HepG2 (cell line): Measurements from ENCODE around the gene SMARCC1. TPM values are rescaled to one million over a fixed set of nuclear protein-coding genes. Genes with fewer than 3 reads are reported as not detected.
A peak's percentile ranks its signal among the peaks of the same experiment; 100 is the strongest.

Experiments
- CEBPZ ChIP-seq: IDR thresholded peaks from 2 replicates; pipeline ENCODE4 v1.6.1; 2012; ENCODE audit warnings: low read length, improper control_type of control experiment
- DMTF1 ChIP-seq: sonication (generic); formaldehyde crosslinking; IDR thresholded peaks from 2 replicates; pipeline ENCODE4 v1.4.0; 2020; ENCODE audit warnings: mild to moderate bottlenecking, missing genetic modification reagents
- GATA4 ChIP-seq: sonication (generic); IDR thresholded peaks from 2 replicates; pipeline ENCODE4 v1.6.1; 2016; ENCODE audit warnings: antibody characterized with exemption, low read depth, borderline replicate concordance
- GMEB2 ChIP-seq: IDR thresholded peaks from 2 replicates; pipeline ENCODE4 v1.6.1; 2016; ENCODE audit warnings: missing biosample characterization, missing genetic modification reagents, low read depth
- GTF2F1 ChIP-seq: fragments of 150-350 bp; IDR thresholded peaks from 2 replicates; pipeline ENCODE4 v1.6.1; 2014; ENCODE audit warnings: low read length
- HNRNPL ChIP-seq: fragments of 200-400 bp; formaldehyde crosslinking; IDR thresholded peaks from 2 replicates; pipeline ENCODE4 v1.6.1; 2017; ENCODE audit warnings: mild to moderate bottlenecking, low read depth, low read length
- HOXA5 ChIP-seq: sonication (generic); formaldehyde crosslinking; IDR thresholded peaks from 2 replicates; pipeline ENCODE4 v1.4.0; 2020; ENCODE audit warnings: missing genetic modification reagents
- IKZF1 ChIP-seq: fragments of 450-650 bp; IDR thresholded peaks from 2 replicates; pipeline ENCODE4 v1.7.1; 2016
- JUN ChIP-seq: sonication (generic); formaldehyde crosslinking; IDR thresholded peaks from 2 replicates; pipeline ENCODE4 v1.4.0; 2020; ENCODE audit warnings: mild to moderate bottlenecking, missing genetic modification reagents
- KLF13 ChIP-seq: sonication (generic); formaldehyde crosslinking; IDR thresholded peaks from 2 replicates; pipeline ENCODE4 v1.4.0; 2020; ENCODE audit warnings: mild to moderate bottlenecking, missing genetic modification reagents
- MZF1 ChIP-seq: sonication (generic); formaldehyde crosslinking; IDR thresholded peaks from 2 replicates; pipeline ENCODE4 v1.8.1; 2023; ENCODE audit warnings: mild to moderate bottlenecking, missing genetic modification reagents, borderline replicate concordance
- NFIB ChIP-seq: sonication (generic); formaldehyde crosslinking; IDR thresholded peaks from 2 replicates; pipeline ENCODE4 v1.9.0; 2021; ENCODE audit warnings: missing genetic modification reagents, mild to moderate bottlenecking, borderline replicate concordance
- PLRG1 ChIP-seq: fragments of 450-650 bp; conservative IDR thresholded peaks from 2 replicates; pipeline ENCODE4 v1.6.1; 2016
- PTBP1 ChIP-seq: fragments of 200-400 bp; formaldehyde crosslinking; IDR thresholded peaks from 2 replicates; pipeline ENCODE4 v1.6.1; 2018; ENCODE audit warnings: low read length, low read depth; ENCODE audit not compliant: poor library complexity, severe bottlenecking
- RXRA ChIP-seq: sonication (generic); formaldehyde crosslinking; IDR thresholded peaks from 2 replicates; pipeline ENCODE4 v1.5.1; 2020; ENCODE audit warnings: missing genetic modification reagents
- SOX6 ChIP-seq, 2 experiments: fragments of 450-650 bp in 1 of 2; sonication (generic) in 1 of 2; formaldehyde crosslinking in 1 of 2; IDR thresholded peaks; 2 replicates each; pipeline versions ENCODE4 v1.4.0 to v1.6.1; 2017 to 2020; ENCODE audit warnings: antibody characterized with exemption in 1 of 2, mild to moderate bottlenecking in 1 of 2, missing genetic modification reagents in 1 of 2
- YY1 ChIP-seq: IDR thresholded peaks from 2 replicates; pipeline ENCODE4 v1.6.1; 2011; ENCODE audit warnings: low read length, low read depth, moderate library complexity, mild to moderate bottlenecking; ENCODE audit not compliant: insufficient read depth, insufficient replicate concordance
- ZFP1 ChIP-seq: IDR thresholded peaks from 2 replicates; pipeline ENCODE4 v1.6.1; 2016
- ZNF441 ChIP-seq: sonication (generic); formaldehyde crosslinking; IDR thresholded peaks from 2 replicates; pipeline ENCODE4 v1.7.0; 2021; ENCODE audit warnings: missing genetic modification reagents, borderline replicate concordance
- ZNF567 ChIP-seq: sonication (generic); formaldehyde crosslinking; IDR thresholded peaks from 2 replicates; pipeline ENCODE4 v1.8.1; 2023; ENCODE audit warnings: mild to moderate bottlenecking, missing genetic modification reagents, borderline replicate concordance
- ZNF597 ChIP-seq: sonication (generic); formaldehyde crosslinking; IDR thresholded peaks from 2 replicates; pipeline ENCODE4 v1.5.0; 2020; ENCODE audit warnings: missing genetic modification reagents
- ZNF713 ChIP-seq: sonication (generic); formaldehyde crosslinking; IDR thresholded peaks from 2 replicates; pipeline ENCODE4 v1.4.0; 2020; ENCODE audit warnings: mild to moderate bottlenecking, missing genetic modification reagents
- ZNF777 ChIP-seq: sonication (generic); formaldehyde crosslinking; IDR thresholded peaks from 2 replicates; pipeline ENCODE4 v1.4.0; 2020; ENCODE audit warnings: missing genetic modification reagents
- ZNF850 ChIP-seq: sonication (generic); formaldehyde crosslinking; conservative IDR thresholded peaks from 2 replicates; pipeline ENCODE4 v1.9.0; 2021; ENCODE audit warnings: mild to moderate bottlenecking, missing genetic modification reagents
- polyA plus RNA-seq, 8 experiments: library from polyadenylated mRNA; depleted of rRNA in 3 of 8; stranded (reverse) in 7 of 8; unstranded in 1 of 8; fragments of >200 nt; fragmentation: Illumina TruSeq in 4 of 8; extraction: Trizol in 4 of 8; gene quantifications; 2 replicates each; pipeline versions ENCODE4 v1.2.1 to v1.2.3, GENCODE V29; 2011 to 2016; ENCODE audit warnings: low read depth in 4 of 8, missing spikeins in 1 of 8, mixed read lengths in 1 of 8; ENCODE audit not compliant: insufficient read depth in 1 of 8
- total RNA-seq, 5 experiments: library from RNA; depleted of rRNA; stranded (reverse); fragments of >200 nt; fragmentation: Illumina TruSeq; extraction: Trizol; gene quantifications; 2 replicates each; pipeline ENCODE4 v1.2.3, GENCODE V29; 2016; ENCODE audit warnings: low read depth in 1 of 5

The SMARCC1 gene
- total and polyA plus RNA-seq, 2 of the 13 experiments (the other 11 are each of a cell fraction or from before 2014, with no cell fraction given) = 47.9 to 58.4 TPM

GRCh38 chr3:47577583-47578118 lies 204.0 kb downstream of the SMARCC1 start (continued):
- TF ChIP-seq YY1 (no peak), ZNF597 (CRISPR knock-in tag) (no peak), NFIB (no peak), ZNF713 (CRISPR knock-in tag) (no peak), JUN (no peak), ZNF850 (CRISPR knock-in tag) (no peak), GATA4 (no peak), MZF1 (CRISPR knock-in tag) (no peak), CEBPZ (no peak), GMEB2 (no peak), SOX6 (IDR thresholded peaks at IDR 0.05) (no peak), SOX6 (CRISPR knock-in tag; IDR thresholded peaks at IDR 0.05) (no peak), DMTF1 (CRISPR knock-in tag) (no peak), GTF2F1 (no peak), PTBP1 (no peak), ZNF441 (CRISPR knock-in tag) (no peak), KLF13 (no peak), ZFP1 (CRISPR knock-in tag) (no peak), IKZF1 (no peak), ZNF567 (CRISPR knock-in tag) (no peak), HOXA5 (CRISPR knock-in tag) (no peak), PLRG1 (no peak), HNRNPL (0 out of 2 replicates have a peak, but pooled peaks have one; percentile 62), ZNF777 (CRISPR knock-in tag) (peak; percentile 79; the same call in 1 of the 2 replicates), RXRA (peak; percentile 50; the same call in 1 of the 2 replicates)
